K562 treated with DMSO at 1 percent for 48 hours (cell line): ENCODE data around the gene C6orf132. TPM values are rescaled to one million over a fixed set of nuclear protein-coding genes. Genes with fewer than 3 reads are reported as not detected.

Experiments used
- total RNA-seq: library from RNA; unstranded; fragments of 300-600 nt; gene quantifications from 2 replicates; pipeline ENCODE4 v1.2.3, GENCODE V29; 2022; ENCODE audit warnings: low replicate concordance; ENCODE audit errors: extremely low read depth

Gene C6orf132, protein sequence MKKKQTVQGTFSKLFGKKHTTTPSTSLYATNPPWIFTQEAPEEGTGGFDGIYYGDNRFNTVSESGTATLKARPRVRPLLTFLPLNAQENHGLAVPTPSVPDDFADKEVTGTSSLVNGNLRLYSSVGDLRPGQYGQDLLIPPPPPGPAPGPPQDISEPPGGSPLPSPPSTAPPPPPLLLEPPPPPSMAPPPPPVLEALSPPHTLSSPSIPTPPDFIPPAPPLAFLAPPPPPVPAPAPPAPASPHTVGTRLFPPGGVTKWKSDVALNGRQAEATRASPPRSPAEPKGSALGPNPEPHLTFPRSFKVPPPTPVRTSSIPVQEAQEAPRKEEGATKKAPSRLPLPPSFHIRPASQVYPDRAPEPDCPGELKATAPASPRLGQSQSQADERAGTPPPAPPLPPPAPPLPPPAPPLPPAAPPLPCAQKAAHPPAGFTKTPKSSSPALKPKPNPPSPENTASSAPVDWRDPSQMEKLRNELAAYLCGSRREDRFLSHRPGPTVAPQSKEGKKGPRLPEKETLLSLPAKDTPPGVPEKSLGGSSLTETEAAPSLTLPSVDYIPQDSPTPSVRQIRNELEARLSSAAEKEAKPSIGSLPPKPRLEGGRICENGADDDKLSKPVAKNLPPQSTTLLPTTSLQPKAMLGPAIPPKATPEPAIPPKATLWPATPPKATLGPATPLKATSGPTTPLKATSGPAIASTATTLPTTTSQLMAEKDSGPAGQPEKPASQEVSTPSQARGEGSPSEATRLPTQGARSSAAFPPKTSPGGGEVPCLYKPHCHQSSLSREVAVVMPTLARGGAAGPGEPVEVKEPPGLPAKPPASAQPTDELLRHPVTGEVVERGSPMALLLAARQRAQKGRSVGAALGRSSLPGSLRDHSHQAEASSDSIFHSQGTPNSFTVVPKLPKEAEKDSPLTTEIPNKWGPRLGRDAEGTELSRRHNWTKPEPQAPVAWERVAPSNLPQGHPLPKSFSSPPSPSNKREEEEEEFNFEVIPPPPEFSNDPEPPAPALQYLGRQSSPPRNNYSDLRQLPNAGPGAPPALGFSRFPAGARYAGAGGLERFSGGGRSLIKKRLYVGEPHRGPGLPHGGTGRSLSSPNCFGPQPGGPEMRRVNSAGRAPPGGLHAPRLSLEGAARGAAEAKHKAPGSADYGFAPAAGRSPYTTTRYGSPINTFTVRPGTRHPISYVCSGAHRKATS
- not detected in 2 replicates for total RNA-seq

DNA sequence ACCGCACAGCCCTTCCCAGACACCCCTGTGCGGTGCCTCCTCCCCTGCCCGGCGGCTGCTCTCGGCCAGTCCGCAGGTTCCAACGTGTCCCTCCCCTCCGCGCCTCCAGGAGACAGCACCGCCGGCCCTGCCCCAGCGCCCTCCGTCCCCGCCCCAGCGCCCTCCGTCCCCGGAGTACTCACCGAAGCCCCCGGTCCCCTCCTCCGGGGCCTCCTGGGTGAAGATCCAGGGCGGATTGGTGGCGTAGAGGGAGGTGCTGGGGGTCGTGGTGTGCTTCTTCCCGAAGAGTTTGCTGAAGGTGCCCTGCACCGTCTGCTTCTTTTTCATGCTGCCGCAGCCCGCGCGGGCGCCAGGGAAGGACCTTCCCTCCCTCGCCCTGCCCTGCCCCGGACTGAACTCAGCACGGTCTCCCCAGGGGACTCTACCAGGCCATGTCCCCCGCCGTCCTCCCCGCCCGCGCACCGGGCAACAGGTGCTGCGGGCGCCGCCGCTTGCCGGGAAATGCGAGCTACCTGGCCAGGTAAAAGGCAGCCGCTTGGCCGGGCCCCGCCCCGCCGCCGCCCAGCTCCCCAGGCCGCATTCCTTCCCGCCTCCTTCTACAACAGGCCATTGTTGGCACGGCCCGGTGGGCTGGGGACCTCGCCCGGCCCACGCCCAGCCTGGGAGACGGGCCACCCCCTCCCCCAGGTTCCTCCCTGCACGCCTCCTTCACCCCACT lies at the start of gene C6orf132:
Gene C6orf132 (minus strand): TSS at position 503 of the 718 bp plus-strand sequence. CDS start 176 bp downstream, at position 327.

DNA sequence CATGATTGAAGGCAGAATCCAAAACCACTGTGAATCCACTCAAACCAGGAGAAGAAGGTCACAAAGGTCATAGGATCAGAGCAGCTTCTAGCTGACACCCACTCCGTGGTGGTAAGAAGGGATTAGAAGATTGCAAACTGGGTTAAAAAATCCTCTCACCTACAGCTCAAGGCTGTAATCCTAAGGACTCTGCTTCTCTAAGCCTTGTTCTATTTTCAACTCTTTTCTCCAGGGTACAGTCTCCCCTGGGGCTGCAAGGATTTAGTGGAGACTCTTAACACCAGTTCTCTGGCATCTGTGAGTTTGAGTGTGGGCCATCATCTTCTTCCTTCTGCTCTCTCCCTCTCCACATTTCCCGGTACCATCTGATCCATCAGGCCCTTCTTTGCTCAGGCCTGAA lies 30.7 kb upstream of the C6orf132 start, which contains the start of gene GUCA1A:
Gene GUCA1A (plus strand): TSS at position 264 of the 400 bp plus-strand sequence. CDS start 250 bp downstream, outside the sequence.

Other genes with a start within 250 kb of the C6orf132 start
- not detected in 2 replicates for gene USP49, start 247.2 kb downstream of the C6orf132 start, total RNA-seq
- gene MED20, start 221.5 kb downstream of the C6orf132 start, total RNA-seq: not detected in 2 replicates
- gene BYSL, start 221.1 kb downstream of the C6orf132 start, total RNA-seq: not detected in 2 replicates
- gene CCND3, start 200.8 kb downstream of the C6orf132 start, total RNA-seq: not detected in 2 replicates
- not detected in 2 replicates for gene TAF8, start 92.1 kb downstream of the C6orf132 start, total RNA-seq
- gene GUCA1A, start 30.7 kb upstream of the C6orf132 start, total RNA-seq: not detected in 2 replicates
- not detected in 2 replicates for gene GUCA1B, start 52.3 kb upstream of the C6orf132 start, total RNA-seq
- gene MRPS10, start 75.2 kb upstream of the C6orf132 start, total RNA-seq: not detected in 2 replicates